Fibroblast of skin of abdomen (primary cell): ENCODE data around the gene ARSJ.
A peak's percentile ranks its signal among the peaks of the same experiment; 100 is the strongest.

Experiments used
- DNase-seq: peaks from one replicate; pipeline ENCODE4 v3.0.0-alpha.2; 2013

ARSJ gene

GRCh38 chr4:113987382-113987941 is 8.0 kb upstream of the ARSJ start:
- DNase-seq, result no peak

- no peak for DNase-seq
These were observed 2.7 kb upstream of the ARSJ start for GRCh38 chr4:113982181-113982580.

GRCh38 chr4:113981591-113981990 is 2.1 kb upstream of the ARSJ start:
- DNase-seq, result peak; percentile 63

- DNase-seq, result peak; percentile 70
These were observed 613 bp upstream of the ARSJ start for GRCh38 chr4:113979905-113980615.

- DNase-seq, result no peak
These were observed 793 bp downstream of the ARSJ start for GRCh38 chr4:113978561-113979147.

- no peak for DNase-seq
These were observed 1.3 kb downstream of the ARSJ start for GRCh38 chr4:113978105-113978504.

- DNase-seq, result no peak
These were observed 2.0 kb downstream of the ARSJ start for GRCh38 chr4:113977526-113977855.

- DNase-seq, result no peak
These were observed 2.5 kb downstream of the ARSJ start for GRCh38 chr4:113976741-113977525.

- DNase-seq, result no peak
These were observed 3.9 kb downstream of the ARSJ start for GRCh38 chr4:113975578-113975977.

- no peak for DNase-seq
These were observed 5.0 kb downstream of the ARSJ start for GRCh38 chr4:113974467-113974866.

- DNase-seq, result no peak
These were observed 6.1 kb downstream of the ARSJ start for GRCh38 chr4:113973345-113973744.

GRCh38 chr4:113972781-113973180 is 6.7 kb downstream of the ARSJ start:
- DNase-seq, result no peak

GRCh38 chr4:113971706-113972360 is 7.6 kb downstream of the ARSJ start:
- DNase-seq, result peak; percentile 85

GRCh38 chr4:113969709-113970334 is 9.6 kb downstream of the ARSJ start:
- DNase-seq, result no peak

- DNase-seq, result peak; percentile 44
These were observed 11.0 kb downstream of the ARSJ start for GRCh38 chr4:113968473-113968872.

- DNase-seq, result no peak
These were observed 11.8 kb downstream of the ARSJ start for GRCh38 chr4:113967687-113968086.

GRCh38 chr4:113962719-113963265 is 16.7 kb downstream of the ARSJ start:
- no peak for DNase-seq

GRCh38 chr4:113962016-113962347 is 17.5 kb downstream of the ARSJ start:
- DNase-seq, result no peak

GRCh38 chr4:113960684-113961321 is 18.6 kb downstream of the ARSJ start:
- DNase-seq, result no peak

GRCh38 chr4:113959539-113959937 is 19.9 kb downstream of the ARSJ start:
- no peak for DNase-seq

- DNase-seq, result peak; percentile 98
These were observed 20.5 kb downstream of the ARSJ start for GRCh38 chr4:113958766-113959538.
